Measurements from ENCODE around the gene GRM8. TPM values are rescaled to one million over a fixed set of nuclear protein-coding genes. Genes with fewer than 3 reads are reported as not detected.

The GRM8 gene
- total RNA-seq, 4 donors from 2014 or later = 0.57 TPM; not detected in 3

GRCh38 chr7:126578338-126578737, 674.4 kb downstream of the GRM8 start:
- H3K9me3 ChIP-seq = no peaks in the 10 kb centered on the region
- TF ChIP-seq CTCF (IDR thresholded peaks at IDR 0.05) = no peak
- no peak for TF ChIP-seq POLR2A (IDR thresholded peaks at IDR 0.05)
- H3K27me3 ChIP-seq = no peaks in the 10 kb centered on the region
- H3K36me3 ChIP-seq = no peaks in the 10 kb centered on the region
- no peak overlapping the region for H3K4me3 ChIP-seq
- intact Hi-C loops (cut with DNase I) = no loop called here
- no peak for DNase-seq
- H3K27ac ChIP-seq = no peak overlapping the region
- no peaks in the 10 kb centered on the region for H3K4me1 ChIP-seq
- 45 to 48% methylated on average over 2 of the region's 2 CpGs for WGBS, 2 donors

GRCh38 chr7:126574276-126575250, 678.2 kb downstream of the GRM8 start:
- 39 to 65% methylated on average over 5 to 6 of the region's 6 CpGs for WGBS, 2 donors
- intact Hi-C loops (cut with DNase I) = no loop called here
- Histone ChIP-seq H3K4me1 (no peaks in the 10 kb centered on the region), H3K36me3 (no peaks in the 10 kb centered on the region), H3K9me3 (no peaks in the 10 kb centered on the region), H3K27me3 (no peaks in the 10 kb centered on the region), H3K27ac (no peak overlapping the region), H3K4me3 (no peak overlapping the region)
- DNase-seq = no peak
- no peak for TF ChIP-seq CTCF (IDR thresholded peaks at IDR 0.05)
- no peak for TF ChIP-seq POLR2A (IDR thresholded peaks at IDR 0.05)

GRCh38 chr7:126570845-126571244, 681.9 kb downstream of the GRM8 start:
- TF ChIP-seq CTCF (IDR thresholded peaks at IDR 0.05) = no peak
- TF ChIP-seq POLR2A (IDR thresholded peaks at IDR 0.05) = no peak
- Histone ChIP-seq H3K27ac (no peak overlapping the region), H3K4me3 (no peak overlapping the region), H3K36me3 (no peaks in the 10 kb centered on the region), H3K9me3 (no peaks in the 10 kb centered on the region), H3K4me1 (no peaks in the 10 kb centered on the region), H3K27me3 (no peaks in the 10 kb centered on the region)
- WGBS, 2 donors = 67 to 92% methylated on average over 1 of the region's 1 CpG
- no peak for DNase-seq
- intact Hi-C loops (cut with DNase I) = no loop called here

- TF ChIP-seq POLR2A (IDR thresholded peaks at IDR 0.05) (no peak), CTCF (IDR thresholded peaks at IDR 0.05) (no peak)
- intact Hi-C loops (cut with DNase I) = no loop called here
- no peaks in the 10 kb centered on the region for H3K36me3 ChIP-seq
- no peak for DNase-seq
- H3K27me3 ChIP-seq = no peaks in the 10 kb centered on the region
- H3K4me3 ChIP-seq = no peak overlapping the region
- WGBS, 2 donors = 29 to 43% methylated on average over 3 of the region's 3 CpGs
- no peaks in the 10 kb centered on the region for H3K4me1 ChIP-seq
- no peaks in the 10 kb centered on the region for H3K9me3 ChIP-seq
- no peak overlapping the region for H3K27ac ChIP-seq
These were observed 683.3 kb downstream of the GRM8 start for GRCh38 chr7:126569402-126569801.

- Histone ChIP-seq H3K27ac (no peak overlapping the region), H3K4me3 (no peak overlapping the region), H3K9me3 (no peaks in the 10 kb centered on the region), H3K36me3 (no peaks in the 10 kb centered on the region), H3K27me3 (no peaks in the 10 kb centered on the region), H3K4me1 (no peaks in the 10 kb centered on the region)
- TF ChIP-seq POLR2A (IDR thresholded peaks at IDR 0.05) = no peak
- no peak for TF ChIP-seq CTCF (IDR thresholded peaks at IDR 0.05)
- intact Hi-C loops (cut with DNase I) = no loop called here
- WGBS, 2 donors = 68 to 69% methylated on average over 4 of the region's 4 CpGs
- no peak for DNase-seq
These were observed 695.5 kb downstream of the GRM8 start for GRCh38 chr7:126557271-126557670.
